ENCODE measurements around the gene SEC61B.
"Not testable (repeated sequence)": the region's sequence is repeated elsewhere in the genome, so short reads cannot be mapped to it uniquely, and the experiment has no call there.

The SEC61B gene

GRCh38 chr9:99235069-99235468 is 13.0 kb downstream of the SEC61B start:
- H3K4me3 ChIP-seq (ENCODE audit: low read depth, low read length): no peak overlapping the region
- TF ChIP-seq CTCF (IDR thresholded peaks at IDR 0.05; ENCODE audit: control insufficient read depth, extremely low read depth, insufficient read depth): no peak

GRCh38 chr9:99235926-99236634 is 14.0 kb downstream of the SEC61B start:
- no peak overlapping the region for H3K4me3 ChIP-seq (ENCODE audit: low read depth, low read length)
- no peak for TF ChIP-seq CTCF (IDR thresholded peaks at IDR 0.05; ENCODE audit: control insufficient read depth, extremely low read depth, insufficient read depth)
- no peak for DNase-seq (ENCODE audit: low read depth)

More at GRCh38 chr9:99235069-99235468, 13.0 kb downstream of the SEC61B start:
- DNase-seq (ENCODE audit: low read depth): no peak

- no peak overlapping the region for H3K4me3 ChIP-seq (ENCODE audit: low read depth, low read length)
Observed at GRCh38 chr9:99237356-99237755, 15.3 kb downstream of the SEC61B start.

GRCh38 chr9:99237849-99238248 is 15.8 kb downstream of the SEC61B start:
- not testable (repeated sequence) for H3K4me3 ChIP-seq (ENCODE audit: low read depth, low read length); DNase-seq (ENCODE audit: low read depth)

More at GRCh38 chr9:99237356-99237755, 15.3 kb downstream of the SEC61B start:
- DNase-seq (ENCODE audit: low read depth): no peak
- TF ChIP-seq CTCF (IDR thresholded peaks at IDR 0.05; ENCODE audit: control insufficient read depth, extremely low read depth, insufficient read depth): no peak

GRCh38 chr9:99238331-99238730 is 16.2 kb downstream of the SEC61B start:
- no peak for TF ChIP-seq CTCF (IDR thresholded peaks at IDR 0.05; ENCODE audit: control insufficient read depth, extremely low read depth, insufficient read depth)
- no peak overlapping the region for H3K4me3 ChIP-seq (ENCODE audit: low read depth, low read length)
- DNase-seq (ENCODE audit: low read depth): no peak

- DNase-seq (ENCODE audit: low read depth): no peak
Observed at GRCh38 chr9:99239341-99240060, 17.4 kb downstream of the SEC61B start.

More at GRCh38 chr9:99239341-99240060, 17.4 kb downstream of the SEC61B start:
- no peak overlapping the region for H3K4me3 ChIP-seq (ENCODE audit: low read depth, low read length)
- no peak for TF ChIP-seq CTCF (IDR thresholded peaks at IDR 0.05; ENCODE audit: control insufficient read depth, extremely low read depth, insufficient read depth)

Measured in LNCaP clone FGC (cell line).